Stimulated activated CD4-positive, alpha-beta T cell treated with anti-CD3 and anti-CD28 coated beads, TNF-alpha, amount 100 ng/mL, for 4 hours (primary cell): ENCODE measurements around the gene ZMAT2.
A peak's percentile ranks its signal among the peaks of the same experiment; 100 is the strongest.
"Not testable (repeated sequence)": the region's sequence is repeated elsewhere in the genome, so short reads cannot be mapped to it uniquely, and the experiment has no call there.

Experiments
- DNase-seq, 3 experiments: peaks; one replicate each; pipeline ENCODE4 v3.0.0-alpha.2; 2020; ENCODE audit warnings: low read depth in 3 of 3

Gene ZMAT2

GRCh38 chr5:140708787-140709186, 8.5 kb downstream of the ZMAT2 start:
- DNase-seq: not testable (repeated sequence)

- peak; percentile 63 to 80 (median 76) for DNase-seq
These were observed 10.8 kb downstream of the ZMAT2 start for GRCh38 chr5:140710899-140711552.

GRCh38 chr5:140711794-140712193, 11.5 kb downstream of the ZMAT2 start:
- no peak for DNase-seq

- no peak for DNase-seq
These were observed 13.4 kb downstream of the ZMAT2 start for GRCh38 chr5:140713562-140714094.

GRCh38 chr5:140716238-140716637, 16.0 kb downstream of the ZMAT2 start:
- DNase-seq: not testable (repeated sequence)

GRCh38 chr5:140718266-140718592, 18.0 kb downstream of the ZMAT2 start:
- no peak for DNase-seq

- not testable (repeated sequence) for DNase-seq
These were observed 20.5 kb downstream of the ZMAT2 start for GRCh38 chr5:140720738-140721137.

- DNase-seq: not testable (repeated sequence)
These were observed 21.1 kb downstream of the ZMAT2 start for GRCh38 chr5:140721395-140721794.

- peak; percentile 17 to 51 (median 36) for DNase-seq
These were observed 25.7 kb downstream of the ZMAT2 start for GRCh38 chr5:140725799-140726471.

GRCh38 chr5:140733098-140733497, 32.9 kb downstream of the ZMAT2 start:
- no peak for DNase-seq

- no peak for DNase-seq
These were observed 34.1 kb downstream of the ZMAT2 start for GRCh38 chr5:140734354-140734753.

- no peak for DNase-seq
These were observed 37.2 kb downstream of the ZMAT2 start for GRCh38 chr5:140737486-140737885.

- no peak for DNase-seq
These were observed 41.7 kb downstream of the ZMAT2 start for GRCh38 chr5:140741967-140742366.

- no peak for DNase-seq
These were observed 53.3 kb downstream of the ZMAT2 start for GRCh38 chr5:140753561-140753960.
